AML-193 (cell line): Measurements from ENCODE around the gene DDI2.
"Not testable (repeated sequence)": the region's sequence is repeated elsewhere in the genome, so short reads cannot be mapped to it uniquely, and the experiment has no call there.

Experiments used
- DNase-seq, 2 experiments: peaks; one replicate each; lab custom pipeline; 2025; lab: John Stamatoyannopoulos, UW

The DDI2 gene

DNA sequence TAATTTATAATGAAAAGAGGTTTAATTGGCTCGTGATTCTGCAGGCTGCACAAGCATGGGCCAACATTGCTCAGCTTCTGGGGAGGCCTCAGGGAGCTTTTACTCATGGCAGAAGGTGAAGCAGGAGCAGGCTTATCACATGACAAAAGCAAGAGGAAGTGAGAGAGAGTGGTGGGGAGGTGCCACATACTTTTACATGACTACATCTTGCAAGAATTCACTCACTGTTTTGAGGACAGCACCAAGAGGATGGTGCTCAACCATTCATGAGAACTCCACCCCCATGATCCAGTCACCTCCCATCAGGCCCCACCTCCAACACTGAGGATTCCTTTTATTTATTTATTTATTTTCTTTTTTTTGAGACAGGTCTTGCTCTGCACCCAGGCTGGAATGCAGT lies 61.3 kb downstream of the DDI2 start:
- no peak for DNase-seq

DNA sequence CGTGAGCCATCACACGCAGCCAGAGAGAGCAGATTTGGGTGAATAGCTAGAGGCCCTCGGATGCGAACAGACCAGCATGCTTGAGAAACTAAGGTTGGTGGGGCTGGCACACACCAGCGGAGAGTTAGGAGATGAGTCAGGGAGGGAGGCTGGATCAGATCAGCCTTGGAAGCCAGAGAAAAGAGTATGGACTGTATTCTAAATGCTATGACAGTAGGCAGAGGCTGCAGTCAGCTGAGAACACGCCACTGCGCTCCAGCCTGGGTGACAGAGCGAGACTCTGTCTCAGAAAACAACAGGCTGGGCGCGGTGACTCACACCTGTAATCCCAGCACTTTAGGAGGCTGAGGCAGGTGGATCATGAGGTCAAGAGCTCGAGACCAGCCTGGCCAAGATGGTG lies 62.9 kb downstream of the DDI2 start:
- DNase-seq: no peak

DNA sequence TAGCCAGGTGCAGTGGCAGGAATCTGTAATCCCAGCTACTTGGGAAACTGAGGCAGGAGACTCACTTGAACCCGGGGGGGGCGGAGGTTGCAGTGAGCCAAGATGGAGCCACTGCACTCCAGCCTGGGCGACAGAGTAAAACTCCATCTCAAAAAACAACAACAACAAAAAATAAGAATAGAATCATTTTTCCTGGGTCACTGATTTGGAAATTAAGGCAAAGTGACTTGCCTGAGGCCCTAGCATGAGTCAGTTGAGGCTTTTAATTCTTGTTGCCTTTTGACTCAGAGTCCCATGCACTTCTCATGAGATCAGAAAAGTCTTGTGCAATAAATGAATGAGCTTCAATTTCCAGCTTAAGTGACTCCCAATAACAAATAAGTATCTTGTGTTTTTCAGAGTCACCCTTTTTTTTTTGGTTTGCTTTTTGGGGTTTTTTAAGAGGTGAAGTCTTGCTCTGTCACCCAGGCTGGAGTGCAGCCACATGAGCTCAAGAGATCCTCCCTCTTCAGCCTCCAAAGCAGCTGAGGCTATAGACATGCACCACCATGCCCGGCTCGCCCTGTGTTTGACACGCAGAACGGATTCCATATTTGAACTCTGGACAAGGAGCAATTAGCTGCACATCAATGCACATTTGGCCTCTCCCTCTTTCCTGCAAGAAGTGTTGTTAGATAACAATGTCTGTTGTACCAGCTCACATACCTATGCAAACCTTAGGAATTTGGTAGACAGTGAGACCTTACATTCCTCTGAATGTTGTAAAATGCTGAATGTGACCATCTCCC lies 63.5 kb downstream of the DDI2 start:
- DNase-seq: peak; percentile 32

- no peak for DNase-seq
Observed at GRCh38 chr1:15681349-15682292, 64.4 kb downstream of the DDI2 start.

- no peak for DNase-seq
Observed at GRCh38 chr1:15682936-15683341, 65.7 kb downstream of the DDI2 start.

DNA sequence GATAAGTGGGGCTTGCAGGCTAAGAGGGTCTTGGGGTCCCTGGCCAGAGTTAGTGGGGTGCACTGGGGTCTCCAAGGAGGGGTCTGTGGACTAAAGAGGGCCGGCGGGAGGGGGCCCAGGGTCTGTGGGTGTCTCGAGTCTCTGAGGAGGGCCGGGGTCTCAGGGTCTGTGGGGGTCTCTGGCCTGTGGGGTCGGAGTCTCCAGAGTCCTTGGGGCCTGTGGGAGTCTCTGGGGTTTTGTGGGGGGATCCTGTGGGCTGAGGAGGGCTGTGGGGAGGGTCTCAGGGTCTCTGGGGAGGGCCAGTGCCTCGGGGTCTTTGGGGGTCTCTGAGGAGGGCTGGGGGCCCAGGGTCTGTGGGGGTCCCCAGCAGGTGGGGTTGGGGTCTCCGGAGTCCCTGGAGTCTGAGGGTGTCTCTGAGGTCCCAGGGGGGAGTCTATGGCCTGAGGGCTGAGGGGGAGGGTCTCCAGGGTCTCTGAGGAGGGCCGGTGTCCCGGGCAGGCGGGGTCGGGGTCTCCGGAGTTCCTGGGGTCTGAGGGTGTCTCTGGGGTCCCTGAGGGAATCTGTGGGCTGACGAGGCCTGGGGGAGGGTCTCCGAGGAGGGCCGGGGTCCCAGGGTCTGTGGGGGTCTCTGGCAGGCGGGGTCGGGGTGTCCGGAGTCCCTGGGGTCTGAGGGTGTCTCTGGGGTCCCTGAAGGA lies 66.2 kb downstream of the DDI2 start:
- no peak for DNase-seq

DNA sequence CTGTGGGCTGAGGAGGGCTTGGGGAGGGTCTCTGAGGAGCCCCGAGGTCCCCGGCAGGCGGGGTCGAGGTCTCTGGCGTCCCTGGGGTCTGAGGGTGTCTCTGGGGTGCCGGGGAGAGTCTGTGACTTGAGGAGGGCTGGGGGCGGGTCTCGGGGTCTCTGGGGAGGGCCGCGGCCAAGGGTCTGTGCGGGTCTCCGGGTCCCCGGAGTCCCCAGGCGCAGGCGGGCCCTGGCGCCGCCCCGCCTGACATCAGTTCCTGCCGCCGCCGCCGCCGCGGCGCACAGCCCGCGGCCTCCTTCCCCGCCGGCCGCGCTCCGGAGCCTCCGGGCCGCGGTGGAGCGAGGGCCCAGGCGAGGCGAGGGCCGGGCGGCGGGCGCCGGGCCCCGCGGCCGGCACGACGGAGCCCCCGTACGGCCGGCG lies 66.8 kb downstream of the DDI2 start, which contains the start of gene PLEKHM2:
TSS of gene PLEKHM2 (plus strand) at position 279 of the 420 bp plus-strand sequence. CDS start 239 bp downstream, outside the sequence.
- peak in 1 of 2 experiments; percentile 3 for DNase-seq

- peak; percentile 2 to 29 for DNase-seq
Observed at GRCh38 chr1:15684468-15685291, 67.4 kb downstream of the DDI2 start.

DNA sequence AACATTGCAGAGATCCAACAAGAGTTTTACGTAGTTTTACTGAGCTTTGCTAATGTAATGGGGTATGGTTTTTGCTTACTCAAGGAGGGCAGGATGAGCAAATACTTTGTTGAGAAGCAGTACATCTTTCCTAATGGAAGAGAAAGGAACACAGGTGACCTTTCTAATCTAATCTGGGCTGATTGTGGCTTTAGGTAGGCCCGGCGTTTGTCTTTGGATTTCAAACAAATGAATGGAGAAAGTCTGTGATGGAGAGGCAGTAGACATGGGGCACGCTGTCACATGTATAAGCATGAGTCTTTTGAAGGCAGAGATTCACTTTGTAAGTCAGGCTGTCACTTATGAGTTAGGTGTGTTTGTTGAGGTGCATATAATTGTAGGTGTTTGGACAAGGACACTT lies 68.6 kb downstream of the DDI2 start:
- no peak for DNase-seq

DNA sequence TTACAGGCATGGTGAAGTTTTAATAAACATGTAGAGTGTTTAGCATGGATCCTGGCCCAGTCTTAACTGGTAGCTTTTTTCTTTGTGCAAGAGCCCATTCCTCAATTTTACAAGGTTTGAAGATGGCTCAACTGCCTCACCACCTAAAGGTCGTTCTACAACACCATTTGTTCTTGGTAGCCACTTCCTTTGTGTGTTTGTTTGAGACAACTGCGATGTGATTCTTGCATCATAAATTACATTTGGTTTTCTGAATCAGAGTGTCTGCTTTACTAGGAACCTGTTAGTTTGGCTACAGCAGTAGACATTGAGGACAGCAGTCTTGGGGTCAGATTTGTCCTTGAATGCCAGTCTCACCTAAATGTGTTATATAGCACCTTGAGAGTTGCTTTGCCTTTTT lies 70.2 kb downstream of the DDI2 start:
- no peak for DNase-seq

DNA sequence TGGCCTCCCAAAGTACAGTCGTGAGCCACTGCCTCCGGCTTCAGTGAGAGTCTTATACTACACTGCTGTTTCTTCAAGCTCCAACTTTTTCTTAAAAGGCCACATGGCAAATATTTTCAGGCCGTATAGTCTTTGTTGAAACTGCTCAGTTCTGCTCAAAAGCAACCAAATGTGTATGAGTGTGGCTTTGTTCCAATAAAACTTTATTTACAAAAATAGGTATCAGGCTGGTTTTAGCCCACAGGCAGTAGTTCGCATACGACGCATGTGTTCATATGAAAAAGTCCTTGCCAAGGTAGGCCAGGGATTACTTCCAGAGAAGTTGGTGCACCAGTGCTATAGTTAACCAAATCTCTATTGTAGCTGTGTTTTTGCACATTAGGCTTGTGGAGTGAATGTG lies 73.1 kb downstream of the DDI2 start:
- no peak for DNase-seq

GRCh38 chr1:15691434-15692032 lies 74.3 kb downstream of the DDI2 start:
- DNase-seq: no peak

DNA sequence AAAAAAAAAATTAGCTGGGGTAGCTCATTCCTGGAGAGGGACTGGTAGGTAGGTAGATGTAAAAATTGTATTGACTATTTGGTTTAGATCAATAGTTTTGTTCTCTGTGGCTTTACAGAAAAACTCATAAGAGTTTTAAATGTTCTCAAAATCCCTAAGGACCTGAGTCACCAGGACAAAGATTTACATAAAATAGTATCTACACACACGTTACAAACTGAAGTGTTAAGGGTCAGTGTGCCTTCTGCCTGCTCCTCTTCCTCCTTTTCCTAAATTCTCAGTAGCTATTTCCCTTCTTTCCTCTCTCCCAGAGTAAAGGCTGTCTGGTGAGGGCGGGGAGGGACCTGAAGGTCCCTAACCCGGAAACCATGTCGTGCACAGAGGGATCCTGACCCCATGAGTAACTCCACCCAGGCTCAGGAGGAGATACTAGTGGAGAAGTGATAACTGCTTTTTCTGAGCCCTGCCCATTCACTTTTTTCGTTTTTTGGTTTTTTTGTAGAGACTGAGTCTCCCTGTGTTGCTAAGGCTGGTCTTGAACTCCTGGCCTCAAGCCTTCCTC lies 74.9 kb downstream of the DDI2 start:
- no peak for DNase-seq

GRCh38 chr1:15693371-15693770 lies 76.1 kb downstream of the DDI2 start:
- no peak for DNase-seq

- DNase-seq: peak; percentile 58 to 64
Observed at GRCh38 chr1:15696956-15697521, 79.8 kb downstream of the DDI2 start.

DNA sequence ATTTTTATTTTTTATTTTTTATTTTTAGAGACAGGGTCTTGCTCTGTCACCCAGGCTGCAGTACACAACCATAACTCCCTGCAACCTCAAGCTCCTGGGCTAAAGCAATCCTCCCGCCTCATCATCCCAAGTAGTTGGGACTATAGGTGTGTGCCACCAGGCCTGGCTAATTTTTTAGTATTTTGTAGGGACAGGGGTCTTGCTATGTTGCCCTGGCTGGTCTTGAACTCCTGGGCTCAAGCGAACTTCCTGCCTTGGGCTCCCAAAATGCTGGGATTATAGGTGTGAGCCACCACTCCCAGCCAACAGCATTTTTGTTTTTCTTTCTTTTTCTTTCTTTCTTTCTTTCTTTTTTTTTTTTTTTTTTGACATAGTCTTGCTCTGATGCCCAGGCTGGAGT lies 80.9 kb downstream of the DDI2 start:
- no peak for DNase-seq

- DNase-seq: not testable (repeated sequence)
Observed at GRCh38 chr1:15699321-15699720, 82.1 kb downstream of the DDI2 start.

DNA sequence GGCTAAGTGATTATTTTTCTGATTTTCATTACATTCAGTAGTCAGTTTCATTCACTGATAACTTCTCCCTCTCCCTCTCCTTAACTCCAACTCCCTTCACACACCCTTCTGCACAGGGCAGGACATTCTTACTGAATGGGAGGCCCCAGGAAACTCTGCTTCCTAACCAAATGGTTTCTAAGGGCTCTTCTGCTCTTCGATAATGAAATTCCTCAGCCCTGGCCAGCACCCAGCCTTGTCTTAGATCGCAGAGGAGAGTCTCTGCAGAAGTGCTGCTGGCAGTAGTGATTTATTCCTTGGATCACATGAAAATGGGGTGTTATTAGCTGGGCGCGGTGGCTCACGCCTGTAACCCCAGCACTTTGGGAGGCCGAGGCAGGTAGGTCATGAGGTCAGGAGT lies 83.2 kb downstream of the DDI2 start:
- no peak for DNase-seq

GRCh38 chr1:15701784-15702183 lies 84.5 kb downstream of the DDI2 start:
- no peak for DNase-seq
